Measurements from ENCODE around the gene SLC35F3.

DNA sequence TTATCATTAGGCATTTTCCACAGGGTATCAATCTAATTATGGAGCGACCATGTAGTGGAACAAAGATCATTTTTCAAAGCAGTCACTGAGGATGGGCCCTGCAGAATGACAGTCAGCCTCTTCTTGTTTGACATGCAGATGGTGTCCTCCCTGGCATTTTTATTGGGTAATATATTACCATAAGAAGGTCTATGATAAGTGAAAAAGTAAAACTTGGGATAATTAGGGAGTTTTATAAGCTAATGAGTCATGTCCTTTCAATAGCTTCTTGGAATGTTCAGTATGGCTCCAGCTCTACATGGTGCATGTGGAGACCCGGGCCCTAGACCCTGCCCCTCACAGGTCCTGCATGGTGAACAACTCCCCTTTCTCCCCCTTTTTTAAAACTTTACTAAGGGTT, 236.5 kb downstream of the SLC35F3 start:
- TF ChIP-seq, protein P1, sequence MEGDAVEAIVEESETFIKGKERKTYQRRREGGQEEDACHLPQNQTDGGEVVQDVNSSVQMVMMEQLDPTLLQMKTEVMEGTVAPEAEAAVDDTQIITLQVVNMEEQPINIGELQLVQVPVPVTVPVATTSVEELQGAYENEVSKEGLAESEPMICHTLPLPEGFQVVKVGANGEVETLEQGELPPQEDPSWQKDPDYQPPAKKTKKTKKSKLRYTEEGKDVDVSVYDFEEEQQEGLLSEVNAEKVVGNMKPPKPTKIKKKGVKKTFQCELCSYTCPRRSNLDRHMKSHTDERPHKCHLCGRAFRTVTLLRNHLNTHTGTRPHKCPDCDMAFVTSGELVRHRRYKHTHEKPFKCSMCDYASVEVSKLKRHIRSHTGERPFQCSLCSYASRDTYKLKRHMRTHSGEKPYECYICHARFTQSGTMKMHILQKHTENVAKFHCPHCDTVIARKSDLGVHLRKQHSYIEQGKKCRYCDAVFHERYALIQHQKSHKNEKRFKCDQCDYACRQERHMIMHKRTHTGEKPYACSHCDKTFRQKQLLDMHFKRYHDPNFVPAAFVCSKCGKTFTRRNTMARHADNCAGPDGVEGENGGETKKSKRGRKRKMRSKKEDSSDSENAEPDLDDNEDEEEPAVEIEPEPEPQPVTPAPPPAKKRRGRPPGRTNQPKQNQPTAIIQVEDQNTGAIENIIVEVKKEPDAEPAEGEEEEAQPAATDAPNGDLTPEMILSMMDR (IDR thresholded peaks at IDR 0.05): no peak
- no peak for TF ChIP-seq FOXJ3 (CRISPR knock-in tag; IDR thresholded peaks at IDR 0.05)

Data from SK-N-SH (cell line).